A673 (cell line): Measurements from ENCODE around the gene PGGHG.

Experiments
- EZH2 ChIP-seq: fragments of 200-600 bp; sonication (generic); IDR thresholded peaks from 2 replicates; pipeline ENCODE4 v1.6.1; 2017; ENCODE audit warnings: borderline replicate concordance, low read depth, mild to moderate bottlenecking, mixed read lengths, antibody characterized with exemption, low read length; ENCODE audit not compliant: poor library complexity, severe bottlenecking
- TF ChIP-seq, protein P1 (sequence below): fragments of 300-800, 200-600 bp; sonication (generic); conservative IDR thresholded peaks from 2 replicates; pipeline ENCODE4 v1.5.1; 2017; ENCODE audit warnings: low read depth, mild to moderate bottlenecking, antibody characterized with exemption, low read length, moderate library complexity, mixed read lengths

DNA sequence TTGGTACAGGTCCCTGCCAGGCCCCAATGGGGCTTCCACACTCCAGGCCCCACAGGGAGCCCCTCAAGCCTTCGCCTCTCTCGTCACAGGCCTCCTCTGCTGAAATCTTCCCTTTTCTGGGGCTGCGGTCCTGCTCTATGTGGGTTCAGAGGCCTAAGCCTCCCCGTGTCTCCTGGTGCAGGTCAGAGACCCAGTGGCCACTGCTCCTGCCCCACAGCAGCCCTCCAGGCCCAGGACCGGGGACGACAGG is 37.6 kb downstream of the PGGHG start:
- TF ChIP-seq, protein P1, sequence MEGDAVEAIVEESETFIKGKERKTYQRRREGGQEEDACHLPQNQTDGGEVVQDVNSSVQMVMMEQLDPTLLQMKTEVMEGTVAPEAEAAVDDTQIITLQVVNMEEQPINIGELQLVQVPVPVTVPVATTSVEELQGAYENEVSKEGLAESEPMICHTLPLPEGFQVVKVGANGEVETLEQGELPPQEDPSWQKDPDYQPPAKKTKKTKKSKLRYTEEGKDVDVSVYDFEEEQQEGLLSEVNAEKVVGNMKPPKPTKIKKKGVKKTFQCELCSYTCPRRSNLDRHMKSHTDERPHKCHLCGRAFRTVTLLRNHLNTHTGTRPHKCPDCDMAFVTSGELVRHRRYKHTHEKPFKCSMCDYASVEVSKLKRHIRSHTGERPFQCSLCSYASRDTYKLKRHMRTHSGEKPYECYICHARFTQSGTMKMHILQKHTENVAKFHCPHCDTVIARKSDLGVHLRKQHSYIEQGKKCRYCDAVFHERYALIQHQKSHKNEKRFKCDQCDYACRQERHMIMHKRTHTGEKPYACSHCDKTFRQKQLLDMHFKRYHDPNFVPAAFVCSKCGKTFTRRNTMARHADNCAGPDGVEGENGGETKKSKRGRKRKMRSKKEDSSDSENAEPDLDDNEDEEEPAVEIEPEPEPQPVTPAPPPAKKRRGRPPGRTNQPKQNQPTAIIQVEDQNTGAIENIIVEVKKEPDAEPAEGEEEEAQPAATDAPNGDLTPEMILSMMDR: no peak
- TF ChIP-seq EZH2: no peak
